HCT116 (cell line): ENCODE data around the gene NR6A1. TPM values are rescaled to one million over a fixed set of nuclear protein-coding genes. Genes with fewer than 3 reads are reported as not detected.

Experiments
- ATAC-seq: fragments of 200-7000 bp; cut with Tn5 transposase; 2 replicates; pipeline ENCODE4 v1.9.1; 2020; ENCODE audit warnings: mild to moderate bottlenecking, moderate library complexity
- BruUV-seq: library from RNA; stranded (reverse); fragments of 400-500 nt; replicated peaks from 2 replicates; lab custom pipeline; 2021; lab: Mats Ljungman, UMichigan
- CTCF ChIA-PET: fragments of 300-600 bp; sonication (Branson Sonifier 250); formaldehyde crosslinking; loops from one replicate; lab custom pipeline; 2021; ENCODE audit warnings: antibody characterized with exemption; lab: Charles Lee
- POLR2A ChIA-PET: fragments of 300-600, 350-600 bp; sonication (Branson Sonifier 250); formaldehyde crosslinking; loops from one replicate; lab custom pipeline; 2021; ENCODE audit warnings: antibody characterized with exemption; lab: Charles Lee
- RAD21 ChIA-PET, 2 experiments: fragments of 300-600 bp; sonication (Branson Sonifier 250); formaldehyde crosslinking; loops; one replicate each; lab custom pipeline; 2023; ENCODE audit warnings: low total read pairs in 2 of 2; ENCODE audit not compliant: uncharacterized antibody in 2 of 2, unreplicated experiment in 2 of 2, low non-redundant PET in 1 of 2; lab: Charles Lee
- DNase-seq: peaks from one replicate; pipeline ENCODE4 v3.0.0-alpha.2; 2010; ENCODE audit warnings: low read depth, low spot score
- H2AFZ ChIP-seq: fragments of 200-600 bp; shearing (Covaris generic), sonication (generic); 2 replicates; pipeline ENCODE4 v1.6.1; 2017; ENCODE audit warnings: low read depth, mixed run types, mixed read lengths, antibody characterized with exemption, low read length; ENCODE audit not compliant: poor library complexity, severe bottlenecking
- H3K27ac ChIP-seq: 2 replicates; pipeline ENCODE4 v1.5.1; 2012; ENCODE audit warnings: low read depth, low read length
- H3K27me3 ChIP-seq: fragments of 200-600 bp; sonication (generic); 2 replicates; pipeline ENCODE4 v1.6.1; 2016; ENCODE audit warnings: mixed run types, low read length, mixed read lengths; ENCODE audit not compliant: insufficient read depth
- H3K36me3 ChIP-seq, 2 experiments: fragments of 200-500 bp in 1 of 2; fragments of 200-600 bp in 1 of 2; sonication (Bioruptor generic) in 1 of 2; sonication (generic) in 1 of 2; 2 replicates each; pipeline versions ENCODE4 v1.5.1 to v1.6.1; 2014 to 2016; ENCODE audit warnings: low read length in 2 of 2, inconsistent platforms in 1 of 2, mixed read lengths in 1 of 2, mixed run types in 1 of 2; ENCODE audit not compliant: insufficient read depth in 2 of 2, control insufficient read depth in 1 of 2
- H3K4me1 ChIP-seq, 2 experiments: fragments of 200-600 bp in 1 of 2; sonication (generic) in 1 of 2; 2 replicates each; pipeline versions ENCODE4 v1.5.1 to v1.6.1; 2012 to 2017; ENCODE audit warnings: low read length in 2 of 2, inconsistent platforms in 1 of 2, mild to moderate bottlenecking in 1 of 2, mixed read lengths in 1 of 2, mixed run types in 1 of 2, moderate library complexity in 1 of 2; ENCODE audit not compliant: insufficient read depth in 2 of 2, control insufficient read depth in 1 of 2
- H3K4me2 ChIP-seq: fragments of 200-600 bp; sonication (generic); 2 replicates; pipeline ENCODE4 v1.6.1; 2017; ENCODE audit warnings: mixed run types, low read length, mixed read lengths
- H3K4me3 ChIP-seq, 2 experiments: fragments of 200-600 bp in 1 of 2; sonication (generic) in 1 of 2; replicated peaks in 1 of 2; 2 replicates each; pipeline ENCODE4 v1.5.1; 2011 to 2016; ENCODE audit warnings: low read length in 2 of 2, control low read depth in 1 of 2, low read depth in 1 of 2, mild to moderate bottlenecking in 1 of 2, mixed read lengths in 1 of 2, mixed run types in 1 of 2
- H3K79me2 ChIP-seq: fragments of 200-600 bp; sonication (generic); 2 replicates; pipeline ENCODE4 v1.6.1; 2017; ENCODE audit warnings: mild to moderate bottlenecking, mixed run types, low read length, moderate library complexity, mixed read lengths; ENCODE audit not compliant: insufficient read depth
- H3K9ac ChIP-seq: fragments of 200-600 bp; sonication (generic); 2 replicates; pipeline ENCODE4 v1.6.1; 2016; ENCODE audit warnings: low read length, mixed read lengths
- H3K9me2 ChIP-seq: fragments of 200-600 bp; sonication (generic), shearing (Covaris generic); 2 replicates; pipeline ENCODE4 v1.6.1; 2017; ENCODE audit warnings: mixed run types, mild to moderate bottlenecking, moderate library complexity; ENCODE audit not compliant: insufficient read depth
- H3K9me3 ChIP-seq, 2 experiments: fragments of 200-500 bp in 1 of 2; fragments of 200-600 bp in 1 of 2; sonication (Bioruptor generic) in 1 of 2; sonication (generic) in 1 of 2; 2 replicates each; pipeline ENCODE4 v1.6.1; 2014 to 2017; ENCODE audit warnings: low read length in 2 of 2, mixed read lengths in 2 of 2, inconsistent platforms in 1 of 2, low read depth in 1 of 2, mild to moderate bottlenecking in 1 of 2, mixed run types in 1 of 2, moderate library complexity in 1 of 2; ENCODE audit not compliant: control insufficient read depth in 1 of 2, insufficient read depth in 1 of 2
- H4K20me1 ChIP-seq: fragments of 200-600 bp; sonication (generic), shearing (Covaris generic); 2 replicates; pipeline ENCODE4 v1.6.1; 2017; ENCODE audit warnings: mixed run types, mild to moderate bottlenecking, moderate library complexity; ENCODE audit not compliant: insufficient read depth
- CBX3 ChIP-seq: IDR thresholded peaks from 2 replicates; pipeline ENCODE4 v1.6.1; 2012; ENCODE audit warnings: low read depth
- CEBPB ChIP-seq: IDR thresholded peaks from 2 replicates; pipeline ENCODE4 v1.6.1; 2012; ENCODE audit warnings: low read depth
- EGR1 ChIP-seq: IDR thresholded peaks from 2 replicates; pipeline ENCODE4 v1.6.1; 2012; ENCODE audit warnings: low read depth
- ELF1 ChIP-seq: IDR thresholded peaks from 2 replicates; pipeline ENCODE4 v1.6.1; 2012; ENCODE audit warnings: low read depth, borderline replicate concordance
- EZH2phosphoT487 ChIP-seq: fragments of 200-600 bp; IDR thresholded peaks from 2 replicates; pipeline ENCODE4 v1.6.1; 2018; ENCODE audit warnings: antibody characterized with exemption, borderline replicate concordance
- FOSL1 ChIP-seq: IDR thresholded peaks from 2 replicates; pipeline ENCODE4 v1.6.1; 2012; ENCODE audit warnings: low read depth
- JUND ChIP-seq: IDR thresholded peaks from 2 replicates; pipeline ENCODE4 v1.6.1; 2012
- POLR2A ChIP-seq: IDR thresholded peaks from 2 replicates; pipeline ENCODE4 v1.7.0; 2011; ENCODE audit warnings: borderline replicate concordance; ENCODE audit not compliant: insufficient read depth, insufficient read length; ENCODE audit errors: extremely low read depth
- POLR2AphosphoS5 ChIP-seq: IDR thresholded peaks from 2 replicates; pipeline ENCODE4 v1.6.1; 2011; ENCODE audit warnings: mild to moderate bottlenecking, low read depth, low read length, moderate library complexity
- RAD21 ChIP-seq: IDR thresholded peaks from 2 replicates; pipeline ENCODE4 v1.6.1; 2012; ENCODE audit warnings: low read depth, mild to moderate bottlenecking
- SIN3A ChIP-seq: IDR thresholded peaks from 2 replicates; pipeline ENCODE4 v1.6.1; 2012; ENCODE audit warnings: low read depth
- SP1 ChIP-seq: IDR thresholded peaks from 2 replicates; pipeline ENCODE4 v1.6.1; 2012; ENCODE audit warnings: low read depth
- ZFX ChIP-seq: fragments of 450-650 bp; IDR thresholded peaks from 2 replicates; pipeline ENCODE4 v1.6.1; 2017
- ZNF274 ChIP-seq: fragments of 200-500 bp; sonication (Bioruptor generic); IDR thresholded peaks from 2 replicates; pipeline ENCODE4 v1.6.1; 2014; ENCODE audit warnings: mild to moderate bottlenecking, low read depth, low read length, inconsistent platforms
- intact Hi-C: fragments of 100-400 bp; cut with micrococcal nuclease; formaldehyde crosslinking; loops from 2 replicates; pipeline ENCODE4 v1.10.0; 2022
- total RNA-seq: library from RNA; stranded (reverse); gene quantifications from one replicate; pipeline ENCODE4 v1.2.1, GENCODE V29; 2021; ENCODE audit not compliant: unreplicated experiment
- TF ChIP-seq, protein P1 (sequence below): IDR thresholded peaks from 2 replicates; pipeline ENCODE4 v1.6.1; 2012
- TF ChIP-seq, protein P2 (sequence below): IDR thresholded peaks from 2 replicates; pipeline ENCODE4 v1.6.1; 2012
- TF ChIP-seq, protein P3 (sequence below): IDR thresholded peaks from 2 replicates; pipeline ENCODE4 v1.6.1; 2012; ENCODE audit warnings: low read depth

NR6A1 gene
- total RNA-seq, 1 experiment from 2014 or later, result 9.9 TPM

- H3K9me2 ChIP-seq, result no peaks in the 10 kb centered on the region
- no peak overlapping the region for H2AFZ ChIP-seq
- H3K9ac ChIP-seq, result no peak overlapping the region
- no peaks in the 10 kb centered on the region for H3K4me1 ChIP-seq
- intact Hi-C loops, result no loop called here
- H3K27ac ChIP-seq, result no peak overlapping the region
- CTCF ChIA-PET, result no interaction called here
- TF ChIP-seq RAD21, result no peak
- TF ChIP-seq, protein P1, sequence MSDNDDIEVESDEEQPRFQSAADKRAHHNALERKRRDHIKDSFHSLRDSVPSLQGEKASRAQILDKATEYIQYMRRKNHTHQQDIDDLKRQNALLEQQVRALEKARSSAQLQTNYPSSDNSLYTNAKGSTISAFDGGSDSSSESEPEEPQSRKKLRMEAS, result no peak
- no peak for TF ChIP-seq FOSL1
- no peak for TF ChIP-seq SIN3A
- no peak for TF ChIP-seq ELF1
- TF ChIP-seq, protein P2, sequence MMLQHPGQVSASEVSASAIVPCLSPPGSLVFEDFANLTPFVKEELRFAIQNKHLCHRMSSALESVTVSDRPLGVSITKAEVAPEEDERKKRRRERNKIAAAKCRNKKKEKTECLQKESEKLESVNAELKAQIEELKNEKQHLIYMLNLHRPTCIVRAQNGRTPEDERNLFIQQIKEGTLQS, result no peak
- TF ChIP-seq POLR2A, result no peak
- no peak for TF ChIP-seq EZH2phosphoT487
- TF ChIP-seq, protein P3, sequence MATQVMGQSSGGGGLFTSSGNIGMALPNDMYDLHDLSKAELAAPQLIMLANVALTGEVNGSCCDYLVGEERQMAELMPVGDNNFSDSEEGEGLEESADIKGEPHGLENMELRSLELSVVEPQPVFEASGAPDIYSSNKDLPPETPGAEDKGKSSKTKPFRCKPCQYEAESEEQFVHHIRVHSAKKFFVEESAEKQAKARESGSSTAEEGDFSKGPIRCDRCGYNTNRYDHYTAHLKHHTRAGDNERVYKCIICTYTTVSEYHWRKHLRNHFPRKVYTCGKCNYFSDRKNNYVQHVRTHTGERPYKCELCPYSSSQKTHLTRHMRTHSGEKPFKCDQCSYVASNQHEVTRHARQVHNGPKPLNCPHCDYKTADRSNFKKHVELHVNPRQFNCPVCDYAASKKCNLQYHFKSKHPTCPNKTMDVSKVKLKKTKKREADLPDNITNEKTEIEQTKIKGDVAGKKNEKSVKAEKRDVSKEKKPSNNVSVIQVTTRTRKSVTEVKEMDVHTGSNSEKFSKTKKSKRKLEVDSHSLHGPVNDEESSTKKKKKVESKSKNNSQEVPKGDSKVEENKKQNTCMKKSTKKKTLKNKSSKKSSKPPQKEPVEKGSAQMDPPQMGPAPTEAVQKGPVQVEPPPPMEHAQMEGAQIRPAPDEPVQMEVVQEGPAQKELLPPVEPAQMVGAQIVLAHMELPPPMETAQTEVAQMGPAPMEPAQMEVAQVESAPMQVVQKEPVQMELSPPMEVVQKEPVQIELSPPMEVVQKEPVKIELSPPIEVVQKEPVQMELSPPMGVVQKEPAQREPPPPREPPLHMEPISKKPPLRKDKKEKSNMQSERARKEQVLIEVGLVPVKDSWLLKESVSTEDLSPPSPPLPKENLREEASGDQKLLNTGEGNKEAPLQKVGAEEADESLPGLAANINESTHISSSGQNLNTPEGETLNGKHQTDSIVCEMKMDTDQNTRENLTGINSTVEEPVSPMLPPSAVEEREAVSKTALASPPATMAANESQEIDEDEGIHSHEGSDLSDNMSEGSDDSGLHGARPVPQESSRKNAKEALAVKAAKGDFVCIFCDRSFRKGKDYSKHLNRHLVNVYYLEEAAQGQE, result no peak
- no peak for TF ChIP-seq POLR2AphosphoS5
- no peak for TF ChIP-seq ZFX
- TF ChIP-seq ZNF274, result no peak
- no peak for TF ChIP-seq SP1
- no peak for TF ChIP-seq JUND
- TF ChIP-seq CEBPB, result no peak
- no peak for TF ChIP-seq EGR1
- no peak for TF ChIP-seq CBX3
- TF ChIP-seq, all 23 proteins: peak for 0
- Histone ChIP-seq H3K4me3 (no peak overlapping the region), H3K79me2 (peaks cover 8% of the 10 kb centered on the region; the same call in 1 of the 2 replicates), H3K27me3 (no peaks in the 10 kb centered on the region), H3K4me2 (no peak overlapping the region), H3K9me3 (no peaks in the 10 kb centered on the region), H3K36me3 (no peaks in the 10 kb centered on the region), H4K20me1 (peaks cover 4% of the 10 kb centered on the region; the same call in 1 of the 2 replicates)
- RAD21 ChIA-PET, result no interaction called here
- no TSS peak for BruUV-seq
- DNase-seq (no peak), ATAC-seq (no peak)
- POLR2A ChIA-PET, result no interaction called here
Observed at GRCh38 chr9:124676159-124676551, 95.0 kb downstream of the NR6A1 start.
